GM21515 (cell line): ENCODE results near the gene NT5M.
"Not testable (repeated sequence)": the region's sequence is repeated elsewhere in the genome, so short reads cannot be mapped to it uniquely, and the experiment has no call there.

Source experiments
- ATAC-seq: cut with Tn5 transposase; IDR thresholded peaks from one replicate; pipeline ENCODE4 v1.9.1; 2021; ENCODE audit not compliant: unreplicated experiment

NT5M gene

GRCh38 chr17:17370711-17371110 is 67.5 kb downstream of the NT5M start:
- no peak for ATAC-seq

DNA sequence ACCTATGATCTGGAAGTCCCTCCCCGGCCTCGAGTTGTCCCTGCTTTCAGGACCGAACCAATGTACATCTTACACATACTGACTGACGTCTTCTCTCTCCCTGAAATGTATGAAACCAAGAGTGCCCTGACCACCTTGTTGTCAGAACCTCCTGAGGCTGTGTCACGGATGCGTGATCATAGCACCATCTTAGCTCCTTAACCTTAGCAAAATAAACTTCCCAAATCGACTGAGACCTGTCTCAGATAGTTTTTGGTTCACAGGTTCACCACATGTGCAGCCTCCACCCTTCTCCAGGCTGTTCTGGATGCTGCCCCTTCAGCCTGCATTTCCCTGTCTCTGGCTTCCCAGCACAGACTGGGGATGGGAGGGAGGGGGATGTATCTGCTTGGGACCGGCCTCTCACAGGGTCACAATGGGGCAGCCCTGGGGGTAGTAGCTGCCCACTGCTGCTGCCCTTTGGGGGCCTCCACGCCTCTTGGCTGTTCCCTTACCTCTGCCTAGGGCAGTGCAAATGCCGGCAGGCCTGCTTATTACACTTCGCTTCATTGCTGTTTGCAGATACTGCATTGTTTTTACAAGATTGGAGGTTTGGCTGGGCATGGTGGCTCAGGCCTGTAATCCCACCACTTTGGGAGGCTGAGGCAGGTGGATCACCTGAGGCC is 69.8 kb downstream of the NT5M start:
- no peak for ATAC-seq

DNA sequence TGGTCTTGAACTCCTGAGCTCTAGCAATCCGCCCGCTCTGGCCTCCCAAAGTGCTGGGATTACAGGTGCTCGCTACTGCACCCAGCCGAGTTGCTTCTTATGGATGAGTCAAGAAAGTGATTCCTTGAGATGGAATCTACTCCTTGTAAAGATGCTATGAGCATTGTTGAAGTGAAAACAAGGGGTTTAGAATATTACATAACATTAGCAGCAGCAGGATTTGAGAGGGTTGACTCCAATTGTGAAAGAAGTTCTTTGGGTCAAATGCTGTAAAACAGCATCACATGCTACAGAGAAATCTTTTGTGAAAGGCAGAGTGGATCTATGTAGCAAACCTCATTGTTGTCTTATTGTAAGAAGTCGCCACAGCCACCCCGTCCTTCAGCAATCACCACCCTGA is 72.7 kb downstream of the NT5M start:
- ATAC-seq: no peak

- ATAC-seq: no peak
Measured at GRCh38 chr17:17376362-17376761, 73.2 kb downstream of the NT5M start.

GRCh38 chr17:17377071-17377967 is 74.1 kb downstream of the NT5M start:
- ATAC-seq: no peak

DNA sequence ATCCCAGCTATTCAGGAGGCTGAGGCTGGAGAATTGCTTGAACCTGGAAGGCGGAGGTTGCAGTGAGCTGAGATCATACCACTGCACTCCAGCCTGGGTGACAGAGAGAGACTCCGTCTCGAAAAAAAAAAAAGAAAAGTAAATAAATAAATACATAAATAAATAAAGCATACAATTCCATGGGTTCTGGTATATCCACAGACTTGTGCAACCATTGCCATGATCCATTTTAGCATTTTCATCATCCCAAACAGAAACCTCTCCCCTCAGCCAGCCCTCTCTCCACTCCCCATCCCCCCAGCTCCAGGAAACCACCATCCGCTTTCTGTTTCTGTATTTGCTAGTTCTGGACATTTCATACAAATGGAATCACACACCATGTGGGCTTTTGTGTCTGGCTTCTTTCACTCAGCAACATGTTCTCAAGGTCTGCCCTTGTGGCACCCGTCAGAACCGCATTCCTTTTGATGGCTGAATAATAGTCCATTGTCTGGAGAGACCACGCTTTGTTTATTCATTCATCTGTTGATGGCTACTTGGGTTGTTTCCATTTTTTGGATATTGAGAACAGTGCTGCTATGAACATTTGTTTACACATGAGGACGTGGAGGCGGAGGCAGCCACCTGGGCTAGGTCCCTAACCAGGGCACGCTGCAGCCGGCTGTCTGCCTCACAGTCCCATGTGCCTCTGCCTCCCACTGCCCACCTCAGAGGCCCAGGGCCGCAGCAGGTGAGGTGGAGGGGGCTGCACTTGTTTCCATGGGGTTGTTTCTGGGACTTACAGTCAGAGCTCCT is 76.2 kb downstream of the NT5M start:
- ATAC-seq: no peak

DNA sequence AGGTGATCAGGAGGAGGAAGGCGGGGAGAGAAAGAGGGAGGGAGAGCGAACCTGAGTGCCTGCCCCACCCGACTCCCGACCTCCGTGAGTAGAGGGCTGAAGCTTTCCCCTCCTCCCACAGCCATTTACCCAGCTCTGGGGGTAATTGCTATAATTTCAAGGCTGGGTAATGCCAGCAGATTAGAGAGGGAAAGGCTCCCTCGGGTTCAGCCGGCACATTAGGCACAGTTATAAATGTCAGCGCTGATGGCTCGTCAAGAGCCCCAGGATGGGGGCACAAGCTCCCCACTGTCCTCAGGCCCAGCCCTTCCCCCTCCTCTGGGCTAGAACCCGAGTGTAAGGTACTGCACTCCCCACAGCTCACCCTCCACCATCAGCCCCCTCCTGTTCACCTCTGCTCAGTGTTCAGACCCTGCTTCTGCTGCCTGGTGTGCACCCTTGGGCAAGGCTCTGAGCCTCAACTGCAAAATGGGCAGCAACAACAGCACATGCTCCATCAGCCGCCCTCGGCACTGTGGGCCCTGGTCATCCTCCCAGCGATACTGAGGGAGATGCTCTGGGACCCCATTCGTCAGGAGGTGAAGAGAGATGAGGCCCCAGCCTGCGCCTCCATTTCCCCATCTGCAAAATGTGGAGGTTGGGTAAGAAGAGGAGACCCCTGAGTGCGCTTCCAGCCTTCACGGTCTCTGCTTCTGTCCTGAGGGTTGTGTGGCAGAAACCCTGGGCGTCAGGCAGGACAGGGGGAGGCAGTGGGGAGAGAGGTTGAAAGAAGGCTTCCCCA is 77.2 kb downstream of the NT5M start:
- no peak for ATAC-seq

GRCh38 chr17:17381446-17382064 is 78.4 kb downstream of the NT5M start:
- ATAC-seq: no peak

DNA sequence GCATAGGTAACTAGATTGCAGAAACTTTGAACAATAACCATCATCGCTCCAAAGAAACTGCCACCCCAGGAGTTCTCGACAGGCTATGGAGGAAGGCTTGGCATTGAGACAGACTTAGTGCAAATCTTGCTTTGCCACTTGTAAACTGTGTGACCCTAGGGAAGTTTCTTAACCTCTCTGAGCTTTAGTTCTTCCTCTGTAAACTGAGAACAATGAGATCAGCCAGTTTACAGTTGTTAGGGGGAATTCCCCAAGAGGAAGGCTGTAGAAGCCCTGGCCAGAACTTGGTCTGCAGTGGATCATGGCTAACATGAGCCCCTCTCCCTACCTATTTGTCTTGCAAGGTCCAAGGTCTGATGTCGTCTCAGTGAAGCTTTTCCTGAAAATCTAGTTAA is 78.9 kb downstream of the NT5M start:
- no peak for ATAC-seq

- ATAC-seq: no peak
Measured at GRCh38 chr17:17382971-17383370, 79.8 kb downstream of the NT5M start.

- not testable (repeated sequence) for ATAC-seq
Measured at GRCh38 chr17:17383431-17384290, 80.5 kb downstream of the NT5M start.

DNA sequence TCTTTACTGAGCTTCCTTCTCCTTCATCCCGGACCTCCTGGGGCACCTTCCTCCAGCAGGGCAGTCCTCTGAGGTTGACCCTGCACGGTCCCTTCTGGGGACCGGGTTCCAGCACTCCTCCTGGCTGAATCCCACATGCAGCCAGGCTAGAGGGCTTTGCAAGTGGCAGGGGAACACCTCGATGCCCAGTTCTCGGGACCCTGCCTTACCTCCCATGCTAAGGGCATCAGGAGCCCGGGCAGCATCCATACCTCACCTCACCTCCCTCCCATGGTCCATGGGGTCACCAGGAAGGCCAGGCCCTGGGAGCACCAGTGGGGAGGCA is 81.1 kb downstream of the NT5M start:
- ATAC-seq: no peak

DNA sequence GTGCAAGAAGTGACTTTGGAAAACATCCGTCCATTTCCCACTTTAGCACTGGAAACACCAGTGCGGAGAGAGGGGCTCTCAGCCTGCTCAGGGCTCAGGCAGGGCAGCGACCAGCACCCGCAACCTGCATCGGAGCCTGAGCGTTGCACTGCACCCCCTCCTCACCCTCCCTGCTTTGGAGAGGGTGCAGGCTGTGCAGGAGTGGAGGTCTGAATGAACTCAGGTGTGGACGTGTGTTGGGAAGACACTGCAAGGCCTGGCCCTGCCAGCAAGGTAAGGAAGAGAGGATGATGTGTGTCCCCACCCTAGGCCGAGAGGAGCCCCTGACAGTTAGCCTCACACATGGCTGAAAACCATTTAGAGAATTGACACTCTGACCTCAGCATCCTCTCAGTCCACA is 81.8 kb downstream of the NT5M start:
- no peak for ATAC-seq

DNA sequence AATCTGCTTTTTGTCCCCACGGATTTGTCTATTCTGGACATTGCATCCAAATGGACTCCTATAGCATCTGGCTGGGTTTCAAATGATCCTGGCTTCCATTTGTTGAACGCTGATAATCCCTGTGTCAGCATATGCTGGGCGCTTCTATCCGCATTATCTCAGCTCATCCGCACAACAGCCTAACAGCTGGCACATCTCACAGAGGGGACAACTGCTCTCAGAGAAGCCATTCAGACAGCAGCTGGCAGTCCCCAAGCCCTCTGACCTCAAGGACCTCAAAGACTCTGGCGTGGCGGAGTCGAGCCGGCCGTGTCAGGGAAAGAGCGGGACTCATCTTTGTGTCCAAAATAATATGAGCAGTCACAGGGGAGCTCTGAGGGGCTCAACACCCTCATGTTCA is 82.3 kb downstream of the NT5M start:
- ATAC-seq: no peak

GRCh38 chr17:17386094-17386800 is 83.1 kb downstream of the NT5M start:
- ATAC-seq: no peak

DNA sequence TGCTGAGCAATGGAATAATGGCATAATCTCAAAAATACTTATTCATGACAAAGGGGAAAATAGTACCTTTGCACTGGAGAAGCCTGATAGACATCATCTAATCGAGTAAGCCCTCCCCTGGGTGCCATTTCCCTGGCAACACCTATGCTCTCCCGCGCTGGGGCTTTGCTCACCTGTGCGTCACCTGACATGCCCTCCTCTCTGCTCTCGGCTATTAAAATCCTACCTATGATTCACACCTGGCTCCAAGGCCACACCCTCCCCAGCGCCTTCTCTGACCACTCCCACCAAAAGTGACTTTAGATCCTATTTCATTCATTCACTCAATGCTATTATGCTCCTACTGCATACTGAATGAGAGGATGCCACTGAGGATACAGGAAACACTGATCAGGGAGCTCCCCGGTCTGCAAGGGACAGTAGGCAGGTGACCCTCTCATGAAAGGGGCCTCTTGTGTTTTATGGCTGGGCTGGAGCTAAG is 83.9 kb downstream of the NT5M start:
- ATAC-seq: no peak

DNA sequence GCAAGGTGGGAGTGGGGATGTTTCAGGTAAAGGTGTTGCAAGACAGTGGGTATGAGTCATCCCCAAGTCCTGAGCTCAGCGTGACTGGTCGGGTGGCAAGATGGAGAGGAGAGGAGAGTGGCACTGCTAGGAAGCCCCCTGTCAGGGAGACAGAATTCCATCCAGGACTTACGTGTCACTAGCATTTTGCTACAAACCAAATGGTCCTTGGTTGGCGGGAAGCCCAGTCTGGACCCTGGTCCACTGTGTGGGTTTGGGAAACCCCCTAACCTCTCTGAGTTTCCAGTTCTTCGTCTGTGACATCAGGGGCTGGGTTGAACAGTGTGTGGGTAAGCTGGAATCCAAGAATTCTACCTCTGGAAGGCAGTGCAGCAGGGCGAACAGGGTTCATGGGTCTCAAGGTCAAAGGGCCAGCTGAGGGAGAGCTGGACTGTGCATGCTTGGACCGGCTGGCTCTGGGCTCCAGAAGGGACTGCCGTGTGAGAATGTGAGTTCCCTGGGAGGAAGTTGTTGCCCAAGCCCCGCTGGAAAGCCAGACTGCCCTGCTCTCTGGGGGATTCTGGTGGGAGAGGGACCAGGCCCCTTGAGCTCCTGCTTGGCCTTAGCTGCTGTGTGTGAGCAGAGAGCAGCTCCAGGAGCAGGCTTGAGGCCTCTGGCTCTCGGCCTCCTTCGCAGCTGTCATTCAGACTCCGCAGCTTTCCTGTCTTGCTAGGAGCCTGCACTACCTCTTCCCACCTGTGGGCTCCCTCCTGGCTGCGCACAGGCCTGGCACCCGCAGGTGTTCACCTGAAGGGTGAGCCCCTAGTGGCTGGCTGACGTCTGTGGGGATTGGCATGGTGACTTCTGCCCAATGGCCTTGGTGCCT is 84.6 kb downstream of the NT5M start:
- ATAC-seq: no peak
